Glutamatergic neuron (in vitro differentiated cells): Measurements from ENCODE around the gene CRHBP. TPM values are rescaled to one million over a fixed set of nuclear protein-coding genes. Genes with fewer than 3 reads are reported as not detected.
"Not testable (repeated sequence)": the region's sequence is repeated elsewhere in the genome, so short reads cannot be mapped to it uniquely, and the experiment has no call there.

Experiments used
- DNase-seq: peaks from one replicate; pipeline ENCODE4 v3.0.0; 2022
- H3K27ac Mint-ChIP-seq: one replicate; pipeline ENCODE4 v1.8.0; 2020; ENCODE audit warnings: mild to moderate bottlenecking, mixed read lengths, inconsistent platforms; ENCODE audit not compliant: unreplicated experiment
- H3K27me3 Mint-ChIP-seq: one replicate; pipeline ENCODE4 v1.8.0; 2020; ENCODE audit warnings: mild to moderate bottlenecking, moderate library complexity, mixed read lengths, inconsistent platforms; ENCODE audit not compliant: unreplicated experiment
- H3K36me3 Mint-ChIP-seq: one replicate; pipeline ENCODE4 v1.8.0; 2020; ENCODE audit warnings: mild to moderate bottlenecking, mixed read lengths, inconsistent platforms; ENCODE audit not compliant: unreplicated experiment
- H3K4me1 Mint-ChIP-seq: one replicate; pipeline ENCODE4 v1.8.0; 2020; ENCODE audit warnings: mild to moderate bottlenecking, low read depth, mixed read lengths, inconsistent platforms; ENCODE audit not compliant: unreplicated experiment
- H3K4me3 Mint-ChIP-seq: one replicate; pipeline ENCODE4 v1.8.0; 2020; ENCODE audit warnings: mild to moderate bottlenecking, mixed read lengths, inconsistent platforms; ENCODE audit not compliant: unreplicated experiment
- H3K9me3 Mint-ChIP-seq: one replicate; pipeline ENCODE4 v1.8.0; 2020; ENCODE audit warnings: mild to moderate bottlenecking, moderate library complexity, mixed read lengths, inconsistent platforms; ENCODE audit not compliant: unreplicated experiment
- CTCF ChIP-seq: fragments of 200-600 bp; sonication (generic); IDR thresholded peaks from one replicate; pipeline ENCODE4 v1.5.0; 2021; ENCODE audit not compliant: partially characterized antibody, unreplicated experiment
- total RNA-seq: library from RNA; stranded (reverse); fragmentation: NEBNext Ultra II Directional; extraction: Animal tissue kit (Norgen Biotek cat#: 25700); gene quantifications from one replicate; pipeline ENCODE4 v1.2.1, GENCODE V29; 2021; ENCODE audit not compliant: unreplicated experiment

Gene CRHBP
- total RNA-seq, 1 donor from 2014 or later: not detected

- Mint-ChIP-seq H3K27me3 (peaks cover 2% of the 10 kb centered on the region), H3K36me3 (peaks cover 7% of the 10 kb centered on the region), H3K4me1 (peaks cover 16% of the 10 kb centered on the region), H3K9me3 (peaks cover 5% of the 10 kb centered on the region), H3K27ac (no peak overlapping the region), H3K4me3 (no peak overlapping the region)
- DNase-seq: no peak
- no peak for TF ChIP-seq CTCF
These were observed 11.8 kb upstream of the CRHBP start for GRCh38 chr5:76941000-76941399.

GRCh38 chr5:76941442-76941841 is 11.4 kb upstream of the CRHBP start:
- peaks cover 4% of the 10 kb centered on the region for H3K9me3 Mint-ChIP-seq
- TF ChIP-seq CTCF: no peak
- no peak overlapping the region for H3K4me3 Mint-ChIP-seq
- no peak overlapping the region for H3K27ac Mint-ChIP-seq
- peaks cover 16% of the 10 kb centered on the region for H3K4me1 Mint-ChIP-seq
- peaks cover 7% of the 10 kb centered on the region for H3K36me3 Mint-ChIP-seq
- DNase-seq: no peak
- H3K27me3 Mint-ChIP-seq: peaks cover 2% of the 10 kb centered on the region

GRCh38 chr5:76942581-76942980 is 10.3 kb upstream of the CRHBP start:
- TF ChIP-seq CTCF: no peak
- no peak for DNase-seq
- peaks cover 3% of the 10 kb centered on the region for H3K9me3 Mint-ChIP-seq
- H3K4me3 Mint-ChIP-seq: no peak overlapping the region
- peak overlapping the region; percentile 50 for H3K27ac Mint-ChIP-seq
- no peaks in the 10 kb centered on the region for H3K27me3 Mint-ChIP-seq
- H3K4me1 Mint-ChIP-seq: peaks cover 16% of the 10 kb centered on the region
- peaks cover 7% of the 10 kb centered on the region for H3K36me3 Mint-ChIP-seq

- Mint-ChIP-seq H3K27me3 (no peaks in the 10 kb centered on the region), H3K36me3 (peaks cover 7% of the 10 kb centered on the region), H3K27ac (no peak overlapping the region), H3K9me3 (peaks cover 3% of the 10 kb centered on the region), H3K4me3 (no peak overlapping the region), H3K4me1 (peaks cover 16% of the 10 kb centered on the region)
- TF ChIP-seq CTCF: no peak
- DNase-seq: no peak
These were observed 9.8 kb upstream of the CRHBP start for GRCh38 chr5:76943006-76943405.

- no peaks in the 10 kb centered on the region for H3K27me3 Mint-ChIP-seq
- DNase-seq: no peak
- peaks cover 16% of the 10 kb centered on the region for H3K4me1 Mint-ChIP-seq
- peaks cover 3% of the 10 kb centered on the region for H3K9me3 Mint-ChIP-seq
- peaks cover 7% of the 10 kb centered on the region for H3K36me3 Mint-ChIP-seq
- no peak overlapping the region for H3K27ac Mint-ChIP-seq
- no peak overlapping the region for H3K4me3 Mint-ChIP-seq
- TF ChIP-seq CTCF: no peak
These were observed 8.2 kb upstream of the CRHBP start for GRCh38 chr5:76944638-76945037.

GRCh38 chr5:76945238-76945637 is 7.6 kb upstream of the CRHBP start:
- not testable (repeated sequence) for H3K27me3 Mint-ChIP-seq

More at GRCh38 chr5:76945238-76945637, 7.6 kb upstream of the CRHBP start:
- not testable (repeated sequence) for H3K4me3 Mint-ChIP-seq, DNase-seq, H3K27ac Mint-ChIP-seq, H3K36me3 Mint-ChIP-seq, H3K9me3 Mint-ChIP-seq
- peaks cover 16% of the 10 kb centered on the region for H3K4me1 Mint-ChIP-seq
